MCF 10A (cell line): ENCODE data around the gene GRK3. TPM values are rescaled to one million over a fixed set of nuclear protein-coding genes. Genes with fewer than 3 reads are reported as not detected.

Source experiments
- BruUV-seq: library from RNA; stranded (reverse); fragments of 400-500 nt; replicated peaks from 2 replicates; lab custom pipeline; 2021; lab: Mats Ljungman, UMichigan
- CTCF ChIA-PET: fragments of 300-600 bp; sonication (Branson Sonifier 250); formaldehyde crosslinking; extraction: SDS; loops from one replicate; lab custom pipeline; 2021; ENCODE audit warnings: antibody characterized with exemption, inconsistent platforms; lab: Yijun Ruan, JAX
- POLR2A ChIA-PET: fragments of 300-600, 350-650 bp; sonication (Branson Sonifier 250); formaldehyde crosslinking; extraction: SDS; loops from one replicate; lab custom pipeline; 2020; ENCODE audit warnings: antibody characterized with exemption, inconsistent platforms; lab: Yijun Ruan, JAX
- DNase-seq: peaks from one replicate; pipeline ENCODE4 v3.0.0-alpha.2; 2018; ENCODE audit not compliant: unreplicated experiment
- H3K27ac Mint-ChIP-seq: one replicate; pipeline ENCODE4 v1.8.0; 2022; ENCODE audit warnings: mild to moderate bottlenecking, low read depth, mixed read lengths; ENCODE audit not compliant: unreplicated experiment
- H3K27me3 Mint-ChIP-seq: one replicate; pipeline ENCODE4 v1.8.0; 2022; ENCODE audit warnings: mixed read lengths; ENCODE audit not compliant: insufficient read depth, unreplicated experiment
- H3K36me3 Mint-ChIP-seq: one replicate; pipeline ENCODE4 v1.8.0; 2022; ENCODE audit warnings: mild to moderate bottlenecking, moderate library complexity, mixed read lengths; ENCODE audit not compliant: insufficient read depth, unreplicated experiment
- H3K4me1 Mint-ChIP-seq: one replicate; pipeline ENCODE4 v1.8.0; 2022; ENCODE audit warnings: mixed read lengths; ENCODE audit not compliant: insufficient read depth, unreplicated experiment
- H3K4me3 Mint-ChIP-seq: one replicate; pipeline ENCODE4 v1.8.0; 2022; ENCODE audit warnings: mild to moderate bottlenecking, moderate library complexity, mixed read lengths; ENCODE audit not compliant: unreplicated experiment
- H3K9me3 Mint-ChIP-seq: one replicate; pipeline ENCODE4 v1.8.0; 2022; ENCODE audit warnings: mixed read lengths; ENCODE audit not compliant: unreplicated experiment
- intact Hi-C: fragments of 100-400 bp; cut with micrococcal nuclease; formaldehyde crosslinking; loops from 2 replicates; pipeline ENCODE4 v1.14.1; 2022
- total RNA-seq: library from RNA; stranded (reverse); gene quantifications from 2 replicates; pipeline ENCODE4 v1.2.3, GENCODE V29; 2022
- TF ChIP-seq, protein P1 (sequence below): fragments of 200-600 bp; IDR thresholded peaks from one replicate; pipeline ENCODE4 v1.8.0; 2022; ENCODE audit warnings: antibody characterized with exemption, mild to moderate bottlenecking; ENCODE audit not compliant: unreplicated experiment

The GRK3 gene
- total RNA-seq, 1 experiment from 2014 or later, result 7.9 TPM

- Mint-ChIP-seq H3K4me3 (no peak overlapping the region), H3K4me1 (no peaks in the 10 kb centered on the region), H3K27ac (no peak overlapping the region), H3K27me3 (no peaks in the 10 kb centered on the region), H3K36me3 (no peaks in the 10 kb centered on the region), H3K9me3 (peaks cover 3% of the 10 kb centered on the region)
- no peak for DNase-seq
- intact Hi-C loops, result no loop called here
- POLR2A ChIA-PET, result interaction anchor here (1.5 kb wide), 1 partner anchor 9 kb away, joined by 5 read pairs; no protein-coding TSS in a partner anchor
- CTCF ChIA-PET, result interaction anchor here (0.5 kb wide), 1 partner anchor 9 kb away, joined by 4 read pairs; no protein-coding TSS in a partner anchor
- TF ChIP-seq, protein P1, sequence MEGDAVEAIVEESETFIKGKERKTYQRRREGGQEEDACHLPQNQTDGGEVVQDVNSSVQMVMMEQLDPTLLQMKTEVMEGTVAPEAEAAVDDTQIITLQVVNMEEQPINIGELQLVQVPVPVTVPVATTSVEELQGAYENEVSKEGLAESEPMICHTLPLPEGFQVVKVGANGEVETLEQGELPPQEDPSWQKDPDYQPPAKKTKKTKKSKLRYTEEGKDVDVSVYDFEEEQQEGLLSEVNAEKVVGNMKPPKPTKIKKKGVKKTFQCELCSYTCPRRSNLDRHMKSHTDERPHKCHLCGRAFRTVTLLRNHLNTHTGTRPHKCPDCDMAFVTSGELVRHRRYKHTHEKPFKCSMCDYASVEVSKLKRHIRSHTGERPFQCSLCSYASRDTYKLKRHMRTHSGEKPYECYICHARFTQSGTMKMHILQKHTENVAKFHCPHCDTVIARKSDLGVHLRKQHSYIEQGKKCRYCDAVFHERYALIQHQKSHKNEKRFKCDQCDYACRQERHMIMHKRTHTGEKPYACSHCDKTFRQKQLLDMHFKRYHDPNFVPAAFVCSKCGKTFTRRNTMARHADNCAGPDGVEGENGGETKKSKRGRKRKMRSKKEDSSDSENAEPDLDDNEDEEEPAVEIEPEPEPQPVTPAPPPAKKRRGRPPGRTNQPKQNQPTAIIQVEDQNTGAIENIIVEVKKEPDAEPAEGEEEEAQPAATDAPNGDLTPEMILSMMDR, result no peak
- BruUV-seq, result no TSS peak
Observed at GRCh38 chr22:25636323-25636722, 71.8 kb downstream of the GRK3 start.

DNA sequence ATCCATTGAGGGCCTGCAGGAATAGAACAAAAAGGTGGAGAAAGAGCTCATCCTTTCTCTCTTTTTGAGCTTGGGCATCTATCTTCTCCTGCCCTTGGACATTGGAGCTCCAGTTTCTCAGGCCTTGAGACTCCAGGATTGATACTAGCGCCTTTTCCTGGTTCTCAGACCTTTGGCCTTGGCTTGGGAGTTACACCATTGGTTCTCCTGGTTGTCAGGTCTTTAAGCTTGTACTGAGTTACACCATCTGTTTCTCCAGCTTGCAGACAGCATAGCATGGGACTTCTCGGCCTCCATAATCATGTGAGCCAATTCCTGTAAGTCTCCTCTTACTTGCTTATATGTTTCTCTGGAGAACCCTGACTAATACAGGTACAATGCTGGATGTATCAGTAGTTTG lies 72.6 kb downstream of the GRK3 start:
- peaks cover 7% of the 10 kb centered on the region for H3K9me3 Mint-ChIP-seq
- TF ChIP-seq, protein P1, result no peak
- no peaks in the 10 kb centered on the region for H3K4me1 Mint-ChIP-seq
- no TSS peak for BruUV-seq
- DNase-seq, result no peak
- H3K4me3 Mint-ChIP-seq, result no peak overlapping the region
- H3K27me3 Mint-ChIP-seq, result no peaks in the 10 kb centered on the region
- ChIA-PET POLR2A (interaction anchor here (1.5 kb wide), 1 partner anchor 8 kb away, joined by 5 read pairs; no protein-coding TSS in a partner anchor), CTCF (interaction anchor here (0.5 to 1.0 kb wide), 3 partner anchors 8 to 50 kb away, joined by 3 to 4 read pairs (median 3); no protein-coding TSS in a partner anchor)
- no peaks in the 10 kb centered on the region for H3K36me3 Mint-ChIP-seq
- intact Hi-C loops, result no loop called here
- no peak overlapping the region for H3K27ac Mint-ChIP-seq

GRCh38 chr22:25637672-25638071 lies 73.2 kb downstream of the GRK3 start:
- no peak for DNase-seq
- Mint-ChIP-seq H3K36me3 (no peaks in the 10 kb centered on the region), H3K27me3 (no peaks in the 10 kb centered on the region), H3K4me1 (no peaks in the 10 kb centered on the region), H3K9me3 (peaks cover 7% of the 10 kb centered on the region), H3K27ac (no peak overlapping the region), H3K4me3 (no peak overlapping the region)
- TF ChIP-seq, protein P1, result no peak
- ChIA-PET POLR2A (no interaction called here), CTCF (interaction anchor here (0.6 to 1.0 kb wide), 2 partner anchors 29 to 50 kb away, joined by 3 read pairs; no protein-coding TSS in a partner anchor)
- intact Hi-C loops, result no loop called here
- no TSS peak for BruUV-seq

DNA sequence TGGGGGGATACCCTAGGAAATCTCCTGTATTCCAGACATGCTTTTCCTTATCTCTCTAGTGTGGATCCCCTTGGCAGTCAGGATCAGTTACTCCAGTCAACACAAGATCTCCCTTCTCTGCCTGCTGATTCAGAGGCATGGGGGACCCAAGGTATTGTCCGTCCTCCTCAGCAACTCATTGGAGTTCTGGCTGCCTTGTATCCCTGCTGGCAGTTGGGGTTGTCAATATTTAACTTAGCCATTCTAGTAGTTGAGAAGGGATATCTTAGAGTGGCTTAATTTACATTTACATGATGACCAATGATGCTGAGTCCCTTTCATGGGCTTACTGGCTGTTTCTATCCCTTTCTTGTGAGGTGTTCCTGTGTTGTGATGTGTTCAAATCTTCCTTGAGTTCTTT lies 74.2 kb downstream of the GRK3 start:
- BruUV-seq, result no TSS peak
- no peaks in the 10 kb centered on the region for H3K27me3 Mint-ChIP-seq
- H3K27ac Mint-ChIP-seq, result no peak overlapping the region
- intact Hi-C loops, result no loop called here
- DNase-seq, result no peak
- H3K9me3 Mint-ChIP-seq, result peaks cover 7% of the 10 kb centered on the region
- ChIA-PET POLR2A (no interaction called here), CTCF (no interaction called here)
- H3K4me1 Mint-ChIP-seq, result peaks cover 2% of the 10 kb centered on the region
- TF ChIP-seq, protein P1, result no peak
- H3K36me3 Mint-ChIP-seq, result no peaks in the 10 kb centered on the region
- no peak overlapping the region for H3K4me3 Mint-ChIP-seq
